Measurements from ENCODE around the gene IQCH.
"Not testable (repeated sequence)": the region's sequence is repeated elsewhere in the genome, so short reads cannot be mapped to it uniquely, and the experiment has no call there.

Gene IQCH

DNA sequence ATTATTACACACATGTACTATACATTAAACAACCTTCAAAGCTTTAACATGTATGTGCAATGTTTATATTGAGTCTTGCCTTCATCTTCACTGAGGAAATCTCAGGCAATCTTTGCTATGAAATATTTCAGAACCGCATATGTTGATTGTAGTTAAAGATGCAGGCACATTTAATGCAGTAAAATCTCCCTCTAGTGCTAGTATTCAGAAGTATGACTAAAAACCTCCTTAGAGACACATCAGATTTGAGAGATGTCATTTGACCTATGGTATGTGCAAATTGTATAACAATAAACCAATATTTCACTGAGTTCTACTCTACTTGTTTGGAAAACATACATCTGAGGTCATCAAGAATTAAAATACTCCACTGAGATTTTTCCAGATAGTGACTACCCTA, 142.6 kb downstream of the IQCH start:
- DNase-seq (ENCODE audit: low spot score) = no peak

DNA sequence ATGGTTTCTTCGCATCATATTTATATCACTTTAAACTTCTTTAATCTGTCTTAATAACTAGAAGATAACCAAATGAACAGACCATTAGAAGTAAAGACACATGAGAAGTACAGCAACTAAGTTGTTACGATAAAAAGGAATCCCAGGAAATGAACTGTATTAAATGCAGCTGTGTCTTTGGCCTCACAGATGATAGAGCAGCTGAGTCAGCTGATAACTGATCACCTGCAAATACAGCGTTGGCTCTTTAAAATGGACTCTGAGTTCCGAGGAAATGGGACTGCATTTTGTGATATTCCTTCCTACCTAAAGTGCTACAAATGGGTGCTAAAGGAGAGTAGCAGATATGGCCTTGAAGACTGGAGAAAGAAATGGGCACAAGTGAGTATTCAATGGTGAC, 145.3 kb downstream of the IQCH start:
- no peak for DNase-seq (ENCODE audit: low spot score)

DNA sequence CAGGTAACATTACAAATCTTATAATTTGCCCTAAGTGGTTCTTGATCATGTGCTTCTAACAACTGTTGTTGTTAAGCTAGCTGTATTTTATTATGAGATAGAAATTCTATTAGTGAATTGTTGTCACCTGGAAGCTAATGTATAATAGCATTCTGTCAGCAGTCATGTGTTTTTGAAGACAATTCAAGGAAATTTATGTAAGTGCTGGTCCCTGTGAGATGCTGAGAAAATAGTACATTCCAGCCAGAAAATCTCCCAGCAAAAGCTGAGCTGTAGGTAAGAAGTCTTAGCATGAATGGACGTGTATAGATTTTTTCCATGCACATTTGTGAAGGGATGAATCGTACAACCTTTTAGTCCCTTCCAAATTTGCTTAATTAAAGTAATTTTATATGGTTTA, 146.3 kb downstream of the IQCH start:
- DNase-seq (ENCODE audit: low spot score) = no peak

DNA sequence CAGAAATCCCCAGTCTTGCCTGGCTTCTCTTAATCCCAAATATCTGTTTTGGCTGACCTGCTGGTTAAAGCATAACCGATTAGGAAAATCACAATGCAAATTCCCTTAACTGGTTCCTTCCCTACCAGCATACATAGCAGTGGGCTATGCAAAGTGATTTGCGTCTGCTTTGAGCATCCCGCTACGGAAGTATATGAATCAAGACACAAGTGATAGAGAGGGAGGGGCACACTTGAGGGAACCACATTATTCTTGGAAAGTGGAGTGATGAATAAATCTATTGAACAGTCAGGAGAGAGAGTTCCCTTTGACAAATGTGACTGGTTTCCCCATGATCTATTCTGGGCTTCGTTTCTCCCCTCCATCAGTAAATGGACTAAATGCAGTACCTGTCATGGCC, 146.8 kb downstream of the IQCH start:
- no peak for DNase-seq (ENCODE audit: low spot score)

DNA sequence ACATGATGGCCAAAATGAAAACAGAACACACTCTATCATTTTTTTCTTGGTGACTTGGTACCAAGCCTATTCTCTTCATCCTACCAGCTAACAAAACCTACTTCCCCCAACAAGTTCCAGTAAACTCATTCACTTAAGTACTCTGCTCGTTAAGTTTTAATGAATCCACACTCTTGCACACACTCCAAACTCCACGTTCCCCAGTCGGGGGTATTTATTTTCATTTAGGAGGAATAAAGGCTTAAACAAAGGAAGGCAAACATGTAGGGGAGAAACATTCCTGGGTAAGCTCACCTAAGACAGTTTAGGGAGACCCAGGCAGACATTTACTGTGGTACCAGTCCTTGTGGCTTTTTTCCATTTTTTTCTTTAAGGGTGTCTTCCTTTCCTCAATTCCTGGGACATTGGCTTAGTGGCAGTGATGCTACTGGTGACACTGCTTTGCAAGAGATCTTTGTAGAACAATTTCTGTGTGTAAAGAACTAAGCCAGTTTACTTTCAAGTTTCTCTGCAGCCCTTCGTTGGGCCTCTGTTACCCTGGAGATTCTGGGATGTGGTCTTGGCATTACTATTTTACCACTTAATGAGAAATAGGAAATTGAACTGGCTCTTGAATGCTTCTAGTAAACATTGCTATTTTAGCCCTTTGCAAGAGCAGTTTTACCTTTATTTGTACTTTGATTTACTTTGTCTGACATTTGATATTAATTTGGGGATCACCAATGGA, 149.0 kb downstream of the IQCH start:
- DNase-seq (ENCODE audit: low spot score) = no peak

DNA sequence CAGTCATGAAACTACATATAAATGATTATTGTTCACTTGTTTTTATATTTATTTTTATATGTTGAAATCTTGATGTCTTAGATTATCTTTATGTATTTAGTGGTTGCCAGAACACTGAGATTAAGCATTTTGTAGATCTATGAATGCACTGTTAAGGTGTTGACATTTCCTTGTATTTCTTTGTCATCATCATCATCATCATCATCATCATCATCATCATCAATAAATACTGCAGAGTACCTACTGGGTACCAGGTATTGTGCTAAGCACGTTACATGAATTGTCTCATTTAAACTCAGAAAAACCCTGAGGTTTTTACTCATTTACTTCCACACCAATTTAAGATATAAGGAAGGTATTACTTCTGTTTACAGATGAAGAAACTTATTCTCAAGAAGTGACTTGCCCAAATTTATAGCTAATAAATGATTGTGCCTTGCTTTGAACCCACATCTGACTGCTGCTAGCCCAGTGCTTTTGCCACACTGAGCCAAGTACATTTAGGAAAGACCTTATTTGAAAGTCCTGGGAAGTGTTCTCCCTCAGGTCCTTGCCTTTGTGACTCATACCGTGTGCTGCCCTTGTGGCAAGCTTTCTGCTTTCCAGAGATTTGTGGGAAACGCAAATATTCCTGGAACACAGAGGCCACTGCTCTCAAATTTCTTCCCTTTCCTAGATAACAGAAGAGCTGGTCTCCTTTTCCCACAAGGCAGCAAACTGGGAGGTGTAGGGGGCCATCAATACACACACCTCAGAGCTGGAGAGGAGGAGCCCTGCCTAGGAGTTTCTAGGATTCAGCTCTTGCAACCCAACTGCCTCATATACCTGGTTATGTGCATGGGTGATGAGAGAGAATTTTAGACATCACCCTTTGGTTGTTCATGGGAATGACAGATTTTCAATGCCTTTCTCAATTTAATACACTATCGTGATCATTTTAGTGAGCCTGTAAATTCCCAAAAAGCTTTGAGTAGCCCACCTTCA, 150.9 kb downstream of the IQCH start:
- no peak for DNase-seq (ENCODE audit: low spot score)

DNA sequence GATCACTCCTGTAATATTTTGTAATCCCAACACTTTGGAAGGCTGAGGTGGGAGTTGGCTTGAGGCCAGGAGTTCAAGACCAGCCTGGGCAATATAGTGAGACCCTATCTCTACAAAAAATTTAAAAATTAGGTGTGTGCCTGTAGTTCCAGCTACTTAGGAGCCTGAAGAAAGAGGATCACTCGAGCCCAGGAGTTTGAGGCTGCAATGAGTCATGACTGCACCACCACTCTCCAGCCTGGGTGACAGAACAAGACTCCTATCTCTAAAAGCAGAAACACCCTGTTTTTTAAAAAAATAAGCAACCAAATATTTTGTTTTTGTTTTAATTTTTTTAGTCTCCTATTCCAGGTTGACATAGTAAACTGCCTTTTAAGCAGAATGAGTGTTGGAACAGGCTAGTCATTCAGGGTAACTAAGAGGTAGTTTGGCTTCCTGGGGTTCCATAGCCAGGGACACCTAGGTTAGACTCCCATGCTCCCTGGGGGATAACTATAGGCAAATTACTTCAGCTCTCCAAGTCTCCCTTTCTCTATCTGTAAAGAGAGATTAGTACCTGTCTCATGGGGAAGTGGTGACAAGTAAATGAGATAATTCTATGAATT, 151.8 kb downstream of the IQCH start:
- DNase-seq (ENCODE audit: low spot score) = no peak

DNA sequence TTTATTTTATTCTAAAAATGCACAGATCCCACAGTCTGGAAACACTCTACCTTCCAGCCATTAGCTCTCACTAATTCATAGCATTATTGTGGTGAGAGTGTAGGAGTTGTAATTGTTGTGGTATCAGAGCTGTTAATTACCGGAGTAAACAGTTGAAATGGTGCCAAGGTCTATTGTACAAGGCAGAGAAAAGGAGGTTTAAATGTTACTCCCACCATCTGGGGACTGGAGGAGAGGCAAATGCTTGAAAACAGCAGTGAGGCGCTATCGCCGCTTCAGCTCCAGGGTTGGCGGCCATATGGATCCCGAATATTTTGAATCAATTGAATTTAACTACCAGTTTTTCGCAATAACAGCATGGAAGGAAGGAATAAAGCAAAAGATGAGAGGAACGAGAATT, 153.2 kb downstream of the IQCH start:
- DNase-seq (ENCODE audit: low spot score) = no peak

DNA sequence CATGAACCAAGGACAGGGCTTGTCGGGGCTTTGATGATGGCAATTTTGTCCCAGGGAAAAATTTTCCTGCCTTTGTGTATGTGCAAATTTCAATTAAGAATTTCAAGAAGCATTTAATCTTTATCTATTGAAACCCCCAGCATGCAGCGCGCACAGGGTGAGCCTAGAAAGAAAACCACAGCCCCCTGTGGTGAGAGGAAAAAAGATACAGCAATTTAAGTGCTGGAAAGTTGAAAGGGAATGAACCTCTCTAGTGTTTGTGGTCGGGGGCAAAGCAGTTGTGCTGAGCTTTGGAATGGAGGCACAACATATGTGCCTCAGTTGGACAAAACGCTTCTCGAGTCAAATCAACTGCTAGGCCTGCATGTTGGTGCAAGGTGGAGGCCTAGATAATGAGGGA, 154.6 kb downstream of the IQCH start:
- no peak for DNase-seq (ENCODE audit: low spot score)

DNA sequence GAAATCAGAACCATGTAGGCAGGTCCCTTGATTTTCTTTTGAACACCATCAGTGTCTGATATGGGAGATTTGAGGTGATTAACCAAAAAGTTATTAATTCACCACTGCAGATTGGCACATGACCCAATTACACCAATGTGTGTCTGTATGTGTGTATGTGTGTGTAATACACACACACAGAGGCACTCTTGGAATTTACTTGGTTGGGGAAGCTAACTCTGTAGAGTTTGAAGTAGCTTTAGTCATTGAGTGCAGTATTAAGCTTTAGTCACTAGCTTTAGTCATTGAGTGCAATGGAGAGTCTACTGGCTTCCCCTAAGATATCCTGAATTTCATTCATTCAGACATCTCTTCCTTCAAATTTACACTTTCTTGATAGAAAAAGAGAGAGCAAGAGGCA, 156.9 kb downstream of the IQCH start:
- no peak for DNase-seq (ENCODE audit: low spot score)

DNA sequence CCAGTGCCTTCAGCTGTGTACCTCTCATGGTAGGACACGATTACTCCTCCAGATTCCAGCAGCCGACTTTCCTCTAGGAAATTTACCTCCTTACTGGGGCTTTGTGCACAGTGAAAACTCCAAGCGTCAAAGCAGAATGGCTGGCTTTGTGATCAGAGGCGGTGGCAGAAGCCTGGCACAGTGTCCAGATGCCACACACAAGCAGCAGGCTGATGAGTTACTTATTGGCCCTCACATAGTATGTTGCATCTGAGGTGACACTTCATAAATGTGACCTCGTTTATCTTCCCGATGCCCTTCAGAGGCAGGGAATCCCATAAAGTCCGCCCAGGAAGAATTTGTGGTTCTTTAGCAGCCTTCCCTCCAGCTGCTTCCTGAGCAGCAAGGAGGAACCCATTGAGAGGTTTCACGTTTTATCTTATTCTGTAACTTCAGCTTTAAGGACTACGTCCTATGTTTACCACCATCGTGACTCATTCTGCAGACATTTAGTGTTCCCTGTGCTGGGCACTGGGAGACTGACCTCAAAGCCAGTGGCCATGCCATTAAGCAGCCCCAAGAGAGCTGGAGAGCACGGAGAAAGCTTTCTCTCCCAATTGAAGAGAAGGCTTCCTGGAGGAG, 159.3 kb downstream of the IQCH start:
- DNase-seq (ENCODE audit: low spot score) = no peak

DNA sequence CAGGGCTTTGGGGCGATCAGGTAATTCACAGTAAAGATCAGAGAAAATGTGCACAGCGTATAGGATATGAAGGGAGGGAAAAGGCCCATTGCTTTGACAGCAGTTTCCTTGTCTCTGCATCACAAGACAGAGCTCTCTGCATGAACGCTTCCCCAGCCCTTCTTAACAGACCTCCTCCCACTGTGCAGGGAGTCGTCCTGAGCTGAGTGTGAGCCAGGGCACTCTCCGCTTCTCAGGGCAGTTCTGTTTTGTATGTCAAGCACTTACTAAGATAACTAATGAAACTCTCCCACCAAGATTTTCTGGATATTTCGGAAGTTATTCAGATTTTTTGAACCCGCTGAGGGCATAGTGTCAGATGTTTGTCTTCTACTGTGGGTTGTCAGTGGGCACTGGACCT, 160.6 kb downstream of the IQCH start:
- DNase-seq (ENCODE audit: low spot score) = no peak

DNA sequence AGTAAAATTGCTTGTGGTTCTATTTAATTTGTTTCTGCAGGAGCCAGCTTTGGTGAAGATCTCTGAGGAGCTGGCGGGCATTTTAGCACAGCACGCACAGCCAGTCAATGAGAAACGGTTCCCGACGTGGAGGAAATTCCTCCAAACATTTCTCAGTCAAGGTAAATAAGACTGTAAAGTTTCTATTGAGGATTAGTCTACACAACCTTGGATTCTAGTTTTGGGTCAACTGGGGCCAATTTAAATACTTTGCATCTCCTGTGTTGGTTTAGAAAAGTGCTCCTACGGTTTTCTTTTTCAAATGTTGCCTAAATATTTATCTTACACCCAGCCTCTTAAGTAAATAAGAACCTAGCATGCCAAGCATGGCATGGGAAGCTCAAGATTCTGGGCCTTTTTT, 162.3 kb downstream of the IQCH start:
- DNase-seq (ENCODE audit: low spot score) = no peak

DNA sequence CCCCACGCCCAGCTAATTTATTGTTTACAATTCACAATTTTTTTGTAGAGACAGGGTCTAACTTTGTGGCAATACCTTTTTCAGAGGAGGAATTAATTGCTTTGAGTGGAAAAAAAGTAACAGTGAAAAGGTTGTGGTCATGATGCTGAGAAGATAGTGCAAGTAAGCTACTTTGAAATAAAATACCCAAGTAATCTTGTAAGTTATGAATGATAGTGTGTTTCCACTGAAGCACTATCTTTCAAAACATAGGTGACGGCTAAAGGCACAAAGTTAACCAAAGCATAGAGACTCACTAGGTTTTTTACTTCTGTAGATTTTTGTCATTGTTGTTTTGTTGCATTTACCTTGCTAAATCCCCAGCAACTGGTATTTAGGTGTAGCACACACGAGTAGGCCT, 165.1 kb downstream of the IQCH start:
- no peak for DNase-seq (ENCODE audit: low spot score)

DNA sequence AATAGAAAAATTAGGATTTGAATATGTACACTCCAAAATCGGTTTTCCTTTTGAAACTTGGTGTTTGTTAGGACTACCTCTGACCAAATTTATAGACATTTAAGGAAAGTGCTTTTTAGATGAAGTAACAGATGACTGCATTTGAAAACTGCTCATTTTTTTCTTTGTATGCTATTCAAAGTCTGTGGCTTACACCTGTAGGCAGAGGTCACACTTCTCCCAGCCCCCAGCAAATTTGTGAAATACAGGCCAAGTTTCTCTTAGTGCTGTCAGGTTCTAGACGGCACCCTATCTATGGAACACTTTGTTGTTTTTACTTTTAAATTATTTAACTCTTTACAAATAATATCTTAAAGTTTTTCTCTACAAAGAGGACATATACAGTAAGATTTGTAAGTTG, 165.6 kb downstream of the IQCH start:
- no peak for DNase-seq (ENCODE audit: low spot score)

DNA sequence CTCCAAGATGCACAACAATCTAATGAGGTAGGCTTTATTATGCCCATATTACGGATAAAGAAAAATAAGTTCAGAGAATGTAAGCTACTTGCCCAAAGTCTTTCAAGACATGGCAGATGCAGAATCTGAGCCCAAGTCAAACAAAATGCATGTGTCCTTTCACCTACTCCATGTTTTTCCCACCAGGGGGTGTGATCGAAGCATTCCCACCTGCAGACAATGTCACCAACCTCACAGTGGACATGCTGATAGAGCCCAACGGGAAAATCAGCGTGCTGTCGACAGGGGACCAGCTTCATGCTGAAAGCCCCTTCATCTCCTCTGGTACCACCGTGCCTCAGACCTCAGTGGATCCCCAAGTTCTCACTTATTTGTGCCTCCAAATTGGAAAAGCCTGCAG, 166.5 kb downstream of the IQCH start:
- DNase-seq (ENCODE audit: low spot score) = no peak

DNA sequence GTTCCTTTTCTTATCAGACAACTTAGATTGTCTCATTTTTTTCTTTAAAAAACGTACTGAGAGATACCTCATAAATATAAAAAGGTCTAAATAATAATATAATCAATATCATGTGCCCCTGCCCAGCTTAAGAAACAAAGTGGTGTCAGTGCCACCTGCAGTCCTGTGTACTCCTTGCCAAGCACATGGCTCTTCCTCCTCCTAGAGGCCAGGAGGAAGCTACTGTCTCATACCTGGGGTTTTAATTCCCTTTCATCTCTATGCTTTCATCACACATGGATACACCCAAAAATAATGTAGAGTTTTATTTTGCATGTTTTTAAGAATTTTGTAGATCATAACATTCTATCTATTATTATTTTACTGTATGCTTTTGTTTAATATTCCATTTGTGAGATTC, 167.7 kb downstream of the IQCH start:
- no peak for DNase-seq (ENCODE audit: low spot score)

DNA sequence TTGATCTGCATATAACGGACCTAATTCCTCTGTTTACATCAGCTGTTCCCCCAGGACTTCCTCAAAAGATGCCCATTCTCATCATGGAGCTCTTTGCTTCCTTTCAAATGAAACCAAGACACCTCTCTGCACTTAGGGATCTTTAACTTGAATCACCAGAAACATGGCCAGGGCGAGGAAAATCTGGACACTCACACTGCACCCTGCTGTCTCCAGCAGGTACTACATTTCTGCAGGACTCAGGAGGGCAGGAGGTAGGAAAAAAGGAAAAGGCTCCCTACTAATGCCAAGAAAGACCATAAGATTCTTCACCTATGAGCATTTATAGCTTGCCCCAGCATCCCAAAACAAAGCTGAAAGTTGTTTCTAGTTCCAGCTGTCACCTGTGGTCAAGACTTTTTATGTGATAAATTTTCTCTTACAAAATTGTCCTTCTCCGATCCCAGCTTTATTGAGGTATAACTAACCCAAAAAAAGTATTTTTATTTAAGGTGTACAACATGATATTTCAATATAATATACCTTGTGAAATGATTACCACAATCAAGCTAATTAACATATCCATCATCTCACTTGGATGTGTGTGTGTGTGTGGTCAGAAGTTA, 179.0 kb downstream of the IQCH start:
- DNase-seq (ENCODE audit: low spot score) = peak; percentile 78

DNA sequence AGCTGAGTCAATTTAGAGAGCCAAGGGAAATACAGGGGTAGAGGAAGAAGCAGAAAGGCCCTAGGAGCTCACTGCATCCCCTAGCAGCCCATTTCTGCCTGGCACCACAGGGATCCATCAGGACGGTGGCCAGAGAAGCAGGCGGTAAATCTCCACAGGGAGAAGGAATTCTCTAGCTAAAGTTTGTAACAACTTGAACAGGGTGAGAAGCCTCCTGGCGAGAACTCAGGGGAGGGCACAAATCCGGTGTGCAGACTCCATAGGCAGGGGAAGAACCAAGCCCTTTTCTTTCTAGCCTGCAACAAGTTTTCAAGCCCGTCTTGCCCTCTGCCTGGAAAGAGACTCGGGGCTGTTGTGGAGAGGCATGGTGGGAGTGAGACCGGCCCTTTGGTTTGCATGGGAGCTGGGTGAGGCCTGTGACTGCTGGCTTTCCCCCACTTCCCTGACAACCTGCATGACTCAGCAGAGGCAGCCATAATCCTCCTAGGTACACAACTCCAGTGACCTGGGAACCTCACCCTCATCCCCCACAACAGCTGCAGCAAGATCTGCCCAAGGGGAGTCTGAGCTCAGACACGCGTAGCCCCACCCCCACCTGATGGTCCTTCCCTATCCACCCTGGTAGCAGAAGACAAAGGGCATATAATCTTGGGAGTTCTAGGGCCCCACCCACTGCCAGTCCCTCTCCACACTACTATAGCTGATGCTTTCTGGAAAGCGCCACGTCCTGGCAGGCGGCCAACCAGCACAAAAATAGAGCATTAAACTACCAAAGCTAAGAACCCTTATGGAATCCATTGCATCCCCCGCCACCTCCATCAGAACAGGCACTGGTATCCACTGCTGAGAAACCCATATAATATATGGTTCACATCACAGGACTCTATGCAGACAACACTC, 182.0 kb downstream of the IQCH start:
- not testable (repeated sequence) for DNase-seq (ENCODE audit: low spot score)

DNA sequence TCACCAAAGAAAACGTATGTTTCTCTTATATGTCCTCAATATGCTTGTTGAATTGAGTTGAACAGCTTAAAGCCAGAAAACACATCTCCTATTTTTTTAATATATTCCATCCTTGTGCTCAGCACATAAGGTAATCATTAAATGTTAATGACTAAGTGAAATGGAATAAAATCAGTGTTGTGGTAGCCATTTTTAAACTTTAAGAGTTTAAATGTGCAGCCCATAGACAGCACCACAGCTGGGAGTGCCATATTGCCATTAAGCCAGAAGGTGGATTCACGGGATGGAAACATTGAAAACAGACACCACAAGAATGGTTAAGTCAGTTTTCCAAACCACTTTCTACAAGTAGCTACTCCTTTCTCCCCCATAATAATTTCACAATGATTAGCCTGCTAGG, 189.5 kb downstream of the IQCH start:
- no peak for DNase-seq (ENCODE audit: low spot score)

DNA sequence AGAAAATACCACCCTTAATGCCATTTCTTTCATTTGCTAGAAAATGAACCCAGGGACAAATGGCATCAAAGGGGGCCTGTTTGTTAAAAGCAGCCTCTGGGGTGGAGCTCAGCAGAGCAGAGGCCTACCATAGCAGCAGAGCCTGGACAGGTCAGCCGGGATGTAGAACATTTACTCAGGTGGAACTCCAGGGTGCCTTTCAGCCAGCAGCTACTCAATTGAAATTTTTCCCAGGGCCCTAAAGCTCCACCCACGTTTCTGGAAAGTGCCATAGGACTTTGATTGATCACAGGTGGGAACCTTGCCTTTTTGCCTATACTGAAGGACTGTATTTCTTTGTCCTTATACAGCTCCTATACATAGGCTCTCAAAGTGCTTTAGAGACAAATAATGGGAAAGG, 191.9 kb downstream of the IQCH start:
- no peak for DNase-seq (ENCODE audit: low spot score)

Data from HuH-7 (cell line).